Stimulated activated CD8-positive, alpha-beta memory T cell treated with anti-CD3 and anti-CD28 coated beads, Interleukin-2, amount 100 ng/mL, for 48 hours (primary cell): ENCODE results near the gene UTS2B.
"Not testable (repeated sequence)": the region's sequence is repeated elsewhere in the genome, so short reads cannot be mapped to it uniquely, and the experiment has no call there.

Experiments
- DNase-seq, 2 donors: peaks; one replicate each; pipeline ENCODE4 v3.0.0-alpha.2; 2020; ENCODE audit warnings: low read depth in 2 of 2

The UTS2B gene

GRCh38 chr3:191280111-191280510 lies 50.2 kb downstream of the UTS2B start:
- DNase-seq: no peak

GRCh38 chr3:191275751-191276150 lies 54.6 kb downstream of the UTS2B start:
- DNase-seq: no peak

- DNase-seq: not testable (repeated sequence)
Measured at GRCh38 chr3:191275244-191275643, 55.1 kb downstream of the UTS2B start.

GRCh38 chr3:191269289-191270085 lies 60.8 kb downstream of the UTS2B start:
- DNase-seq: no peak

- DNase-seq: no peak
Measured at GRCh38 chr3:191268737-191269136, 61.6 kb downstream of the UTS2B start.

- DNase-seq: no peak
Measured at GRCh38 chr3:191263850-191264249, 66.5 kb downstream of the UTS2B start.

- DNase-seq: no peak
Measured at GRCh38 chr3:191263365-191263764, 67.0 kb downstream of the UTS2B start.

GRCh38 chr3:191262650-191263049 lies 67.7 kb downstream of the UTS2B start:
- DNase-seq: no peak

- no peak for DNase-seq
Measured at GRCh38 chr3:191261304-191261638, 69.1 kb downstream of the UTS2B start.

- no peak for DNase-seq
Measured at GRCh38 chr3:191260431-191261303, 69.7 kb downstream of the UTS2B start.

GRCh38 chr3:191259486-191259885 lies 70.8 kb downstream of the UTS2B start:
- DNase-seq: no peak

- no peak for DNase-seq
Measured at GRCh38 chr3:191257286-191257685, 73.0 kb downstream of the UTS2B start.

GRCh38 chr3:191256405-191256804 lies 73.9 kb downstream of the UTS2B start:
- DNase-seq: no peak

- no peak for DNase-seq
Measured at GRCh38 chr3:191255156-191255555, 75.2 kb downstream of the UTS2B start.

- no peak for DNase-seq
Measured at GRCh38 chr3:191254098-191254873, 76.0 kb downstream of the UTS2B start.

GRCh38 chr3:191253089-191253799 lies 77.1 kb downstream of the UTS2B start:
- no peak for DNase-seq

- DNase-seq: no peak
Measured at GRCh38 chr3:191246630-191247029, 83.7 kb downstream of the UTS2B start.

GRCh38 chr3:191246034-191246433 lies 84.3 kb downstream of the UTS2B start:
- not testable (repeated sequence) for DNase-seq

- no peak for DNase-seq
Measured at GRCh38 chr3:191244242-191244867, 86.0 kb downstream of the UTS2B start.

GRCh38 chr3:191240486-191240885 lies 89.8 kb downstream of the UTS2B start:
- no peak for DNase-seq

- no peak for DNase-seq
Measured at GRCh38 chr3:191239407-191240031, 90.8 kb downstream of the UTS2B start.
